BJ (cell line): ENCODE measurements around the gene KANK4. TPM values are rescaled to one million over a fixed set of nuclear protein-coding genes. Genes with fewer than 3 reads are reported as not detected.

ENCODE experiments used
- CTCF ChIA-PET: fragments of 350-600 bp; formaldehyde crosslinking; extraction: SDS; loops from one replicate; lab custom pipeline; 2021; ENCODE audit warnings: antibody characterized with exemption, inconsistent platforms; lab: Yijun Ruan, JAX
- POLR2A ChIA-PET: fragments of 300-600 bp; sonication (Branson Sonifier 250); formaldehyde crosslinking; extraction: SDS; loops from one replicate; lab custom pipeline; 2021; ENCODE audit warnings: antibody characterized with exemption; lab: Charles Lee
- DNase-seq: peaks from one replicate; pipeline ENCODE4 v3.0.0-alpha.2; 2011; ENCODE audit warnings: low read depth
- H3K27me3 ChIP-seq: 2 replicates; pipeline ENCODE4 v1.6.0; 2011; ENCODE audit warnings: low read length; ENCODE audit not compliant: control insufficient read depth, insufficient read depth
- H3K36me3 ChIP-seq: 2 replicates; pipeline ENCODE4 v1.5.1; 2011; ENCODE audit warnings: low read length; ENCODE audit not compliant: control insufficient read depth, insufficient read depth
- H3K4me3 ChIP-seq: 2 replicates; pipeline ENCODE4 v1.5.1; 2011; ENCODE audit warnings: low read depth, mild to moderate bottlenecking, control low read depth, low read length
- CTCF ChIP-seq: IDR thresholded peaks from 2 replicates; pipeline ENCODE4 v1.5.1; 2011; ENCODE audit warnings: low read depth, mild to moderate bottlenecking, control low read depth, inconsistent platforms, low read length, moderate library complexity; ENCODE audit not compliant: insufficient read depth
- polyA plus RNA-seq: library from polyadenylated mRNA; depleted of rRNA; stranded (reverse); fragments of >200 nt; gene quantifications from 2 replicates; pipeline ENCODE4 v1.2.3, GENCODE V29; 2011

The KANK4 gene
- polyA plus RNA-seq, 1 experiment: 0.06 TPM

- Histone ChIP-seq H3K36me3 (no peaks in the 10 kb centered on the region), H3K4me3 (no peak overlapping the region), H3K27me3 (peaks cover 24% of the 10 kb centered on the region)
- POLR2A ChIA-PET: no interaction called here
- TF ChIP-seq CTCF: no peak
- CTCF ChIA-PET: interaction anchor here (1.2 to 2.2 kb wide), 2 partner anchors 10 to 33 kb away, joined by 4 to 5 read pairs; no protein-coding TSS in a partner anchor
- no peak for DNase-seq
Measured at GRCh38 chr1:62317021-62317768, 2.0 kb downstream of the KANK4 start.

- Histone ChIP-seq H3K36me3 (no peaks in the 10 kb centered on the region), H3K4me3 (no peak overlapping the region), H3K27me3 (peaks cover 26% of the 10 kb centered on the region)
- DNase-seq: no peak
- no peak for TF ChIP-seq CTCF
- POLR2A ChIA-PET: no interaction called here
- CTCF ChIA-PET: interaction anchor here (0.5 to 2.2 kb wide), 3 partner anchors 11 to 32 kb away, joined by 4 to 5 read pairs (median 4); no protein-coding TSS in a partner anchor
Measured at GRCh38 chr1:62316135-62316534, 3.1 kb downstream of the KANK4 start.

- DNase-seq: no peak
- peaks cover 28% of the 10 kb centered on the region for H3K27me3 ChIP-seq
- no peak overlapping the region for H3K4me3 ChIP-seq
- CTCF ChIA-PET: interaction anchor here (2.2 kb wide), 1 partner anchor 31 kb away, joined by 5 read pairs; no protein-coding TSS in a partner anchor
- TF ChIP-seq CTCF: no peak
- POLR2A ChIA-PET: no interaction called here
- H3K36me3 ChIP-seq: no peaks in the 10 kb centered on the region
Measured at GRCh38 chr1:62315387-62315786, 3.8 kb downstream of the KANK4 start.

- no peak for TF ChIP-seq CTCF
- ChIA-PET POLR2A (no interaction called here), CTCF (interaction anchor here (0.5 kb wide), 1 partner anchor 12 kb away, joined by 5 read pairs; no protein-coding TSS in a partner anchor)
- Histone ChIP-seq H3K36me3 (no peaks in the 10 kb centered on the region), H3K27me3 (peaks cover 32% of the 10 kb centered on the region), H3K4me3 (no peak overlapping the region)
- DNase-seq: no peak
Measured at GRCh38 chr1:62314454-62315350, 4.5 kb downstream of the KANK4 start.

GRCh38 chr1:62312698-62313097 lies 6.5 kb downstream of the KANK4 start:
- DNase-seq: no peak
- TF ChIP-seq CTCF: no peak
- Histone ChIP-seq H3K4me3 (no peak overlapping the region), H3K36me3 (no peaks in the 10 kb centered on the region), H3K27me3 (peaks cover 18% of the 10 kb centered on the region)
- ChIA-PET CTCF (no interaction called here), POLR2A (no interaction called here)
